ENCODE results near the gene TP53RK.
"Not testable (repeated sequence)": the region's sequence is repeated elsewhere in the genome, so short reads cannot be mapped to it uniquely, and the experiment has no call there.

Gene TP53RK

GRCh38 chr20:46683011-46683667 lies 6.1 kb downstream of the TP53RK start:
- no peak for DNase-seq (ENCODE audit: low spot score)

GRCh38 chr20:46682063-46682821 lies 7.0 kb downstream of the TP53RK start:
- no peak for DNase-seq (ENCODE audit: low spot score)

GRCh38 chr20:46681032-46681854 lies 8.0 kb downstream of the TP53RK start:
- DNase-seq (ENCODE audit: low spot score): peak; percentile 57

DNA sequence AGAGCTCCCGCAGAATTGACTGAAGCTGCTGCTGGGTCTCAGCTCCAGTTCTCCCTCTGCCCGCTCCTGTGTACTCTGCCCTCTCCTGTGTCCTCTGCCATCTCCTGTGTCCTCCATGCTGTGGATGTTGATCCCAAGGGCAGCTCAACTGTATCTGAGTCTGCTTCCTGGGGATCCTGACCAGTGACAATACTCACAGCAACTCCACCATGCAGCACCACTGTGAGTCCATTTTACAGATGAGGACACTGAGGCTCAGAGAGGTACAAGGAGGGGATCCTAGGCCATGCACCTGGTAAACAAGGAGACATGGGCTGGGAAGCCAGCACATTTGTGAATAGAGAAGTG lies 8.6 kb downstream of the TP53RK start:
- DNase-seq (ENCODE audit: low spot score): no peak

- DNase-seq (ENCODE audit: low spot score): no peak
Observed at GRCh38 chr20:46678516-46678915, 10.7 kb downstream of the TP53RK start.

DNA sequence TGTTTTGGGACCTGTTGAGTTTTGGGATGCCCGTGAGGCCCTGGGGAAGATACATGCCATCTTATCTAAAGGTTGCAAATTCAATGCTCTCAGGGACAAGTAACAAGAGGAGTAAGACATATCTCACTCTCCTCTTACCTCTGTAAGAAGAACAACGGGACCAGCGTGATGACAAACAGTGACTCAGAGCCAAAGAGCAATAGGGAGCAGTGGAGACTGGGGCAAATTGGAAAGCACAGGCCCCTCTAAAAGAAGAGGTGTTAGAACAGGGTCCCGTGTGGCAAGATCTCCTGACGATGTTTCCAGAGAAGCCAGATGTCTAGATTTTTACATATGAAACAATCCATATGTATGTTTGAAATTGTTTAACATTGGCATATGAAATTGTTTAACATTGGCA lies 11.6 kb downstream of the TP53RK start:
- no peak for DNase-seq (ENCODE audit: low spot score)

- DNase-seq (ENCODE audit: low spot score): not testable (repeated sequence)
Observed at GRCh38 chr20:46676649-46677316, 12.5 kb downstream of the TP53RK start.

- DNase-seq (ENCODE audit: low spot score): no peak
Observed at GRCh38 chr20:46674253-46675083, 14.8 kb downstream of the TP53RK start.

GRCh38 chr20:46673394-46674252 lies 15.6 kb downstream of the TP53RK start:
- no peak for DNase-seq (ENCODE audit: low spot score)

GRCh38 chr20:46672543-46673148 lies 16.6 kb downstream of the TP53RK start:
- no peak for DNase-seq (ENCODE audit: low spot score)

DNA sequence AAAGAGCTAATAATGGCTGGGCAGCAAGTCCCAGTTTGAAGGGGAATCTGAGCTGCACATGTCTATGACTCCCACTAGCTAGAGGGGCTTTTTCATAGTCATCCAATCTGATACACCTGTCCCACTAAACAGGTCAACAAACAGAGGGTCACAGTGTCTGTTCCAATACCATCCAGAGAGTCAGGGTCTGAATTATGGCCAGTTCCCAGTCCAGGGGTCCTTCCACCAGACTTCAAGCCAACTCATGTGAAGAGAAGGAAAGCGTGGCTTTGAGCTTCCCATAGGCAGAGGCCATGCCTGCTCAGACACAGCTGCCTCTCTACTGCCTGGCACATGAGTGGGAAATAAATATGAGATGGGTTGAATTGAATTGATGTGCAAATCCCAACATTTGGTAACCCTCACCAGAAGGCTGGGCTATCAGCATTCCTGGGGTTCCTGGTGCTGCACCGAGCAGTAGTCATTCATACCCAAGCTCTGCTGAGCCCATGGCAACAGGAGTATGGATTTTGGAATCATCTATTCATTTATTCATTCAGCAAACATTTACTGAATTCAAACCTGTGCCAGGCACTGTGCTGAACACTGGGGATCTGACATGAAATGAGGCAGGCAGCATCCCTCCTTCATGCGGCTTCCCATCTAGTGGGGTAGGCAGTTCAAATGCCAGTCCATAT lies 17.2 kb downstream of the TP53RK start:
- DNase-seq (ENCODE audit: low spot score): no peak

GRCh38 chr20:46670585-46671584 lies 18.4 kb downstream of the TP53RK start:
- no peak for DNase-seq (ENCODE audit: low spot score)

DNA sequence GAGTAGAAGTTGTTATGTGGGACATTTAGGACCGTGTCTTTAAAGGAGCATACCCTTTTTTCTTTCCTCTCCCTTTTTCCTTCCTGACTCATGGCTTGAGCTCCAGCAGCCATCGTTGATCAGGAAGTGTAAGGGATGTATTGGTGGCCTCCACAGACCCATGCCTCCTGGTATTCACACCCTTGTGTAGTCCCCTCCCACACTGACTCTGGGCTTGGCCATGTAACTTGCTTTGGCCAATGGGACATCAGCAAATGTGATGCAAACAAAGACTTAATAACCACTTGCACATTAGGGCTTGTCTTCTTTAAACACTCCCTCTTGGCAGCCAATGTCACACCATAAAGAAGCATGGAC lies 19.0 kb downstream of the TP53RK start:
- DNase-seq (ENCODE audit: low spot score): no peak

- DNase-seq (ENCODE audit: low spot score): no peak
Observed at GRCh38 chr20:46666818-46667515, 22.3 kb downstream of the TP53RK start.

- no peak for DNase-seq (ENCODE audit: low spot score)
Observed at GRCh38 chr20:46666306-46666705, 22.9 kb downstream of the TP53RK start.

- no peak for DNase-seq (ENCODE audit: low spot score)
Observed at GRCh38 chr20:46665602-46666001, 23.6 kb downstream of the TP53RK start.

- no peak for DNase-seq (ENCODE audit: low spot score)
Observed at GRCh38 chr20:46663531-46663930, 25.7 kb downstream of the TP53RK start.

DNA sequence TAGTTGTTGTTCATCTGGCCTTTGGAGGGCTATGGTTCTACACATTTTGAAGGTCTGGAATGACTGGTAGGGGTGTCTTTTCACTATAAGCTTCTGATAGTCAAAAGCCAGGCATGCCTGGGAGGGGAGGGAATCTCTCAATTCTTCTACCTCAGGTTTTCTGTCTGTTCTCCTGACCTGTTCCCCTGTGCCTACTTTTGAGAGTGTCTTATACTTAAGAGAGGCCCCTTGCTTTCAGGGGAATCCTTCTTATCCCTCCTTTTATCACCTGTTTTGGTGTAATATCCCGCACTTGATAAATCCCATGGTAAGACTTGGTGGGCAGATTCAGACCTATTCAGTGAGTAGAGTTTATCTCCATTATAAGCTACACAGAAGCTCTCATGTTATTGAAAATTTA lies 27.6 kb downstream of the TP53RK start:
- DNase-seq (ENCODE audit: low spot score): no peak
